Measurements from ENCODE around the gene SAMD13. TPM values are rescaled to one million over a fixed set of nuclear protein-coding genes. Genes with fewer than 3 reads are reported as not detected.

The SAMD13 gene
- total RNA-seq, 1 experiment from 2014 or later = 0.61 TPM

- no peak overlapping the region for H2BK5ac ChIP-seq (ENCODE audit: insufficient read length, low read length)
- no peaks in the 10 kb centered on the region for H3K27me3 ChIP-seq (ENCODE audit: insufficient read depth, low read length)
- no peak overlapping the region for H3T11ph ChIP-seq (ENCODE audit: low read length)
- no peak overlapping the region for H3K4ac ChIP-seq (ENCODE audit: low read depth, low read length)
- no peaks in the 10 kb centered on the region for H3K23me2 ChIP-seq (ENCODE audit: insufficient read length, low read depth, low read length, poor library complexity, severe bottlenecking)
- Mint-ChIP-seq H3K27ac (no peak overlapping the region), H3K4me3 (no peak overlapping the region), H3K27me3 (ENCODE audit: low read depth) (no peaks in the 10 kb centered on the region; the same call in 1 of the 2 replicates), H3K36me3 (ENCODE audit: insufficient read depth in 1 of 3, low read depth in 3 of 3) (no peaks in the 10 kb centered on the region; a peak in 1 of 7 replicates), H3K4me1 (no peaks in the 10 kb centered on the region), H3K9me3 (no peaks in the 10 kb centered on the region)
- no peak overlapping the region for H3K56ac ChIP-seq (ENCODE audit: insufficient read length, low read depth, low read length)
- no peaks in the 10 kb centered on the region for H3K9me3 ChIP-seq (ENCODE audit: control insufficient read depth, low read depth, low read length)
- H3K18ac ChIP-seq (ENCODE audit: insufficient read length, low read depth, low read length) = no peak overlapping the region
- no peak overlapping the region for H2AFZ ChIP-seq (ENCODE audit: low read length)
- H2AK5ac ChIP-seq (ENCODE audit: insufficient read length, low read length) = no peak overlapping the region
- H3K23ac ChIP-seq (ENCODE audit: insufficient read length, low read depth, low read length) = no peak overlapping the region
- H2BK20ac ChIP-seq (ENCODE audit: low read depth, low read length, poor library complexity, severe bottlenecking) = no peak overlapping the region
- no peaks in the 10 kb centered on the region for H3K4me1 ChIP-seq (ENCODE audit: insufficient read depth, low read length)
- H4K91ac ChIP-seq (ENCODE audit: insufficient read length, low read depth, low read length) = no peak overlapping the region
- no peak overlapping the region for H3K9ac ChIP-seq (ENCODE audit: extremely low read depth, insufficient read length, low read length)
- TF ChIP-seq CTCF (conservative IDR thresholded peaks at IDR 0.05) = no peak
- no peaks in the 10 kb centered on the region for H3K79me2 ChIP-seq (ENCODE audit: insufficient read depth, low read length)
- H2BK12ac ChIP-seq (ENCODE audit: insufficient read length, low read depth, low read length) = no peak overlapping the region
- WGBS (ENCODE audit: extremely low coverage, insufficient read length, low lambda C conversion rate) = no CpG with 5 or more reads among the region's 5 CpGs
- no peak overlapping the region for H3K14ac ChIP-seq (ENCODE audit: insufficient read depth, low read length)
- no peak overlapping the region for H2BK120ac ChIP-seq (ENCODE audit: low read depth, low read length, poor library complexity, severe bottlenecking)
- H4K20me1 ChIP-seq (ENCODE audit: control insufficient read depth, insufficient read depth, insufficient read length) = no peaks in the 10 kb centered on the region
- no peaks in the 10 kb centered on the region for H3K79me1 ChIP-seq (ENCODE audit: insufficient read depth, low read depth, low read length, poor library complexity, severe bottlenecking)
- H4K5ac ChIP-seq (ENCODE audit: insufficient read length, low read depth, low read length) = no peak overlapping the region
- no peak overlapping the region for H2BK15ac ChIP-seq (ENCODE audit: low read depth, low read length)
- H3K27ac ChIP-seq (ENCODE audit: insufficient read length, low read depth, low read length) = no peak overlapping the region
- no peak for DNase-seq
- H4K8ac ChIP-seq (replicated peaks; ENCODE audit: insufficient read length, low read depth, low read length) = no peak overlapping the region
- no peak overlapping the region for H3K4me2 ChIP-seq (ENCODE audit: insufficient read depth, insufficient read length, low read length)
These were observed 61.5 kb downstream of the SAMD13 start for GRCh38 chr1:84363019-84363418.
